ENCODE results near the gene BIN1. TPM values are rescaled to one million over a fixed set of nuclear protein-coding genes. Genes with fewer than 3 reads are reported as not detected.
A peak's percentile ranks its signal among the peaks of the same experiment; 100 is the strongest.

BIN1 gene
- total RNA-seq, 1 experiment from 2014 or later: 198 TPM

- peak overlapping the region; percentile 56 for H3K27ac Mint-ChIP-seq (ENCODE audit: unreplicated experiment)
- H3K4me1 ChIP-seq: peaks cover 69% of the 10 kb centered on the region
Observed at GRCh38 chr2:127080938-127081755, 25.8 kb downstream of the BIN1 start.

DNA sequence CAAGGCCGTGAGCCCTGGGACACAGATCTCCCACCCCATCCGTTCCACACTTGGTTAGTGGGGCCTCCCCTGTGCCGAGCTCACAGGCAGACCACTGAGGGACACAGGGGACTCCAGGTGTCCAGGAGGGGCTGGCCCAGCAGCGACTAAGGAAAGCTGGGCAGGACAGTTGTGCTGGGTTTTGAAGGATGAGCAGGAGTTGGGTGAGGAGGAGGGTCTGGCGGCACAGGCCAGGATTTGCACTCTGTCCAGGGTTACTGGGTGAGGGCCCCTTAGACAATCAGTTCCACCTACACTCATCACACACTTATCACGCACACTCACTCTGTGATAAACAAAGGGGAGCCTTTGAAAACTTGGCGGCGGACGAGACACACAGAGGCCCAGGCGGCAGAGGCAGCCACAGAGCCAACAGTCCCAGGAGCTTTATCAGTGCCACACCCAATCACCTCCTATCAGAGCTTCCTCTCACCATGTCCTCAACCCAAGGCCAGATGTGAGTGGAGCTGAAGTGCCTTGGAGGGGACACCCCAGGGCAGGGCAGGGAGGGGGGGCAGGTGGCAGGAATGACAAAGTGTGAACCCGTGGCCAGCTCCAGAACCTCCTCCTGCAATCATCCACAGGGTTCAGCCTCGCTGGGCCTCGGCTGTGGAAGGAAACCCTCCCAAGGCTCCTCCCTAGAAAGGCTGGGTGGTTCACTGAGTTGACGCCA lies 26.6 kb downstream of the BIN1 start:
- H3K4me3 ChIP-seq (ENCODE audit: low read depth, low read length): no peak overlapping the region
- peaks cover 6% of the 10 kb centered on the region for H3K36me3 ChIP-seq (ENCODE audit: control insufficient read depth, insufficient read depth, low read length)
- peaks cover 61% of the 10 kb centered on the region for H3K4me1 ChIP-seq
- H3K27me3 ChIP-seq (replicated peaks; ENCODE audit: control insufficient read depth, insufficient read depth, low read length): no peaks in the 10 kb centered on the region
- H3K27me3 Mint-ChIP-seq (ENCODE audit: insufficient read depth, unreplicated experiment): no peaks in the 10 kb centered on the region
- no TSS peak for BruUV-seq (replicated peaks)
- POLR2A ChIA-PET: no interaction called here
- no peak overlapping the region for H3K27ac Mint-ChIP-seq (ENCODE audit: unreplicated experiment)
- H3K4me3 Mint-ChIP-seq (ENCODE audit: unreplicated experiment): no peak overlapping the region
- peak in 1 of 2 experiments; percentile 65 for DNase-seq
- intact Hi-C loops (cut with micrococcal nuclease; ENCODE audit: unreplicated experiment): no loop called here
- CTCF ChIA-PET: interaction anchor here (0.6 to 1.7 kb wide), 2 partner anchors 13 to 768 kb away, joined by 6 to 7 read pairs; no protein-coding TSS in a partner anchor
- H3K9me3 ChIP-seq: no peaks in the 10 kb centered on the region
- no peak for TF ChIP-seq CTCF (IDR thresholded peaks at IDR 0.05; ENCODE audit: insufficient read depth in 1 of 2, low read depth in 1 of 2, low read length in 1 of 2, severe bottlenecking in 1 of 2, unreplicated experiment in 1 of 2)
- H3K9me3 Mint-ChIP-seq (ENCODE audit: unreplicated experiment): no peaks in the 10 kb centered on the region
- H3K36me3 Mint-ChIP-seq (ENCODE audit: insufficient read depth, unreplicated experiment): peaks cover 45% of the 10 kb centered on the region
- peaks cover 32% of the 10 kb centered on the region for H3K4me1 Mint-ChIP-seq (ENCODE audit: low read depth, unreplicated experiment)

More at GRCh38 chr2:127080938-127081755, 25.8 kb downstream of the BIN1 start:
- intact Hi-C loops (cut with micrococcal nuclease; ENCODE audit: unreplicated experiment): no loop called here
- H3K9me3 ChIP-seq: no peaks in the 10 kb centered on the region
- no peak overlapping the region for H3K4me3 ChIP-seq (ENCODE audit: low read depth, low read length)
- CTCF ChIA-PET: interaction anchor here (1.7 kb wide), 1 partner anchor 13 kb away, joined by 7 read pairs; no protein-coding TSS in a partner anchor
- no peaks in the 10 kb centered on the region for H3K9me3 Mint-ChIP-seq (ENCODE audit: unreplicated experiment)
- POLR2A ChIA-PET: no interaction called here
- H3K36me3 Mint-ChIP-seq (ENCODE audit: insufficient read depth, unreplicated experiment): peaks cover 48% of the 10 kb centered on the region
- no peak for DNase-seq
- H3K27me3 Mint-ChIP-seq (ENCODE audit: insufficient read depth, unreplicated experiment): no peaks in the 10 kb centered on the region
- no peaks in the 10 kb centered on the region for H3K27me3 ChIP-seq (replicated peaks; ENCODE audit: control insufficient read depth, insufficient read depth, low read length)
- no peak overlapping the region for H3K4me3 Mint-ChIP-seq (ENCODE audit: unreplicated experiment)
- no TSS peak for BruUV-seq (replicated peaks)
- H3K36me3 ChIP-seq (ENCODE audit: control insufficient read depth, insufficient read depth, low read length): peaks cover 6% of the 10 kb centered on the region
- H3K4me1 Mint-ChIP-seq (ENCODE audit: low read depth, unreplicated experiment): peaks cover 40% of the 10 kb centered on the region
- no peak for TF ChIP-seq CTCF (IDR thresholded peaks at IDR 0.05; ENCODE audit: insufficient read depth in 1 of 2, low read depth in 1 of 2, low read length in 1 of 2, severe bottlenecking in 1 of 2, unreplicated experiment in 1 of 2)

DNA sequence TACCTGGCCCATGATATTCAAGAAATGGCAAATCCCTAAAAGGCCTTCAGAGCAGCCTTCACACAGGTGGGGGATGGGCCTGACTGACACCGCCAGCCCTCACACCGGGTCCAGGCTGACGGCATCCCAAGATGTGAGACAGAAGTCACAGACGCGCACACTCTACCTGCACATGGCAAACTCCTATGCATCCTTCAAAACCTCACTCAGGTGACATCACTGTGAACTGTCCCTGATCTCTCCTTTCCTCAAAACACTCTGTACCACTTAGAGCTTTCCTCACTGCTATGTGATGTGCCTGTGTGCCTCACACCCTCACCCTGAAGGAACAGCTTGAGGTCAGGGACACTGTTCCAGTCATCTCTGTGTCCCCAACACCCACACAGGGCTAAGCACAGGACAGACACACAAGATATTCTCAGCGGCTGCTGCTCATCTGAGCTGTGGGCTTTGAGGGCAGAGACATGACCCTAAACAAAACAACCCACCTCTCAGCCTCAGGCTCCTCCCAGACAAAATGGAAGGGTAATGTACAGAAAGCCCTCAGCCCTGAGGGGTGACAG lies 27.5 kb downstream of the BIN1 start:
- H3K4me1 ChIP-seq: peaks cover 53% of the 10 kb centered on the region
- Mint-ChIP-seq H3K4me1 (ENCODE audit: low read depth, unreplicated experiment) (peaks cover 26% of the 10 kb centered on the region), H3K36me3 (ENCODE audit: insufficient read depth, unreplicated experiment) (peaks cover 37% of the 10 kb centered on the region), H3K27ac (ENCODE audit: unreplicated experiment) (peak overlapping the region; percentile 61), H3K27me3 (ENCODE audit: insufficient read depth, unreplicated experiment) (no peaks in the 10 kb centered on the region), H3K4me3 (ENCODE audit: unreplicated experiment) (no peak overlapping the region), H3K9me3 (ENCODE audit: unreplicated experiment) (no peaks in the 10 kb centered on the region)
- intact Hi-C loops (cut with micrococcal nuclease; ENCODE audit: unreplicated experiment): no loop called here
- CTCF ChIA-PET: interaction anchor here (0.5 to 1.7 kb wide), 2 partner anchors 12 to 26 kb away, joined by 3 to 7 read pairs; no protein-coding TSS in a partner anchor
- H3K9me3 ChIP-seq: no peaks in the 10 kb centered on the region
- no TSS peak for BruUV-seq (replicated peaks)
- H3K27me3 ChIP-seq (replicated peaks; ENCODE audit: control insufficient read depth, insufficient read depth, low read length): no peaks in the 10 kb centered on the region
- TF ChIP-seq CTCF (IDR thresholded peaks at IDR 0.05; ENCODE audit: insufficient read depth in 1 of 2, low read depth in 1 of 2, low read length in 1 of 2, severe bottlenecking in 1 of 2, unreplicated experiment in 1 of 2): no peak
- POLR2A ChIA-PET: no interaction called here
- H3K4me3 ChIP-seq (ENCODE audit: low read depth, low read length): no peak overlapping the region
- H3K36me3 ChIP-seq (ENCODE audit: control insufficient read depth, insufficient read depth, low read length): peaks cover 9% of the 10 kb centered on the region
- DNase-seq: no peak

All from Caco-2 (cell line).